ENCODE data around the gene OLA1.

Gene OLA1

GRCh38 chr2:174090476-174090875, 157.9 kb downstream of the OLA1 start:
- TF ChIP-seq CTCF (conservative IDR thresholded peaks at IDR 0.05; ENCODE audit: low read depth): no peak
- ChIA-PET CTCF (no interaction called here), POLR2A (ENCODE audit: low non-redundant PET) (no interaction called here)
- no peak for DNase-seq (ENCODE audit: low spot score)
- no peak overlapping the region for H3K27ac ChIP-seq

- POLR2A ChIA-PET (ENCODE audit: low non-redundant PET): no interaction called here
- CTCF ChIA-PET: interaction anchor here (0.6 kb wide), 1 partner anchor 251 kb away, joined by 3 read pairs; no protein-coding TSS in a partner anchor
Observed at GRCh38 chr2:174088706-174089460, 159.4 kb downstream of the OLA1 start.

GRCh38 chr2:174086708-174087107, 161.6 kb downstream of the OLA1 start:
- TF ChIP-seq CTCF (conservative IDR thresholded peaks at IDR 0.05; ENCODE audit: low read depth): no peak
- no peak for DNase-seq (ENCODE audit: low spot score)
- H3K27ac ChIP-seq: no peak overlapping the region
- ChIA-PET CTCF (interaction anchor here (0.6 kb wide), 1 partner anchor 858 kb away, joined by 3 read pairs; no protein-coding TSS in a partner anchor), POLR2A (ENCODE audit: low non-redundant PET) (no interaction called here)

More at GRCh38 chr2:174088706-174089460, 159.4 kb downstream of the OLA1 start:
- no peak for TF ChIP-seq CTCF (conservative IDR thresholded peaks at IDR 0.05; ENCODE audit: low read depth)
- no peak overlapping the region for H3K27ac ChIP-seq
- DNase-seq (ENCODE audit: low spot score): no peak

GRCh38 chr2:174085781-174086180, 162.6 kb downstream of the OLA1 start:
- ChIA-PET CTCF (no interaction called here), POLR2A (ENCODE audit: low non-redundant PET) (no interaction called here)
- DNase-seq (ENCODE audit: low spot score): no peak
- H3K27ac ChIP-seq: no peak overlapping the region
- TF ChIP-seq CTCF (conservative IDR thresholded peaks at IDR 0.05; ENCODE audit: low read depth): no peak

- no peak overlapping the region for H3K27ac ChIP-seq
- TF ChIP-seq CTCF (conservative IDR thresholded peaks at IDR 0.05; ENCODE audit: low read depth): no peak
- POLR2A ChIA-PET (ENCODE audit: low non-redundant PET): no interaction called here
- CTCF ChIA-PET: interaction anchor here (0.6 to 0.9 kb wide), 3 partner anchors 14 to 401 kb away, joined by 3 to 4 read pairs (median 3); no protein-coding TSS in a partner anchor
- DNase-seq (ENCODE audit: low spot score): no peak
Observed at GRCh38 chr2:174083843-174084458, 164.4 kb downstream of the OLA1 start.

- H3K27ac ChIP-seq: no peak overlapping the region
- TF ChIP-seq CTCF (conservative IDR thresholded peaks at IDR 0.05; ENCODE audit: low read depth): no peak
- ChIA-PET CTCF (interaction anchor here (0.6 kb wide), 1 partner anchor 603 kb away, joined by 3 read pairs; no protein-coding TSS in a partner anchor), POLR2A (ENCODE audit: low non-redundant PET) (no interaction called here)
- DNase-seq (ENCODE audit: low spot score): no peak
Observed at GRCh38 chr2:174080672-174081121, 167.6 kb downstream of the OLA1 start.

Data from RWPE1 (cell line).